GM18499 (cell line): ENCODE measurements around the gene STRA8.

Experiments used
- ATAC-seq: cut with Tn5 transposase; IDR thresholded peaks from one replicate; pipeline ENCODE4 v1.9.1; 2021; ENCODE audit warnings: moderate number of reproducible peaks; ENCODE audit not compliant: insufficient read depth, unreplicated experiment

The STRA8 gene

GRCh38 chr7:135260930-135261721 is 27.5 kb downstream of the STRA8 start:
- no peak for ATAC-seq

DNA sequence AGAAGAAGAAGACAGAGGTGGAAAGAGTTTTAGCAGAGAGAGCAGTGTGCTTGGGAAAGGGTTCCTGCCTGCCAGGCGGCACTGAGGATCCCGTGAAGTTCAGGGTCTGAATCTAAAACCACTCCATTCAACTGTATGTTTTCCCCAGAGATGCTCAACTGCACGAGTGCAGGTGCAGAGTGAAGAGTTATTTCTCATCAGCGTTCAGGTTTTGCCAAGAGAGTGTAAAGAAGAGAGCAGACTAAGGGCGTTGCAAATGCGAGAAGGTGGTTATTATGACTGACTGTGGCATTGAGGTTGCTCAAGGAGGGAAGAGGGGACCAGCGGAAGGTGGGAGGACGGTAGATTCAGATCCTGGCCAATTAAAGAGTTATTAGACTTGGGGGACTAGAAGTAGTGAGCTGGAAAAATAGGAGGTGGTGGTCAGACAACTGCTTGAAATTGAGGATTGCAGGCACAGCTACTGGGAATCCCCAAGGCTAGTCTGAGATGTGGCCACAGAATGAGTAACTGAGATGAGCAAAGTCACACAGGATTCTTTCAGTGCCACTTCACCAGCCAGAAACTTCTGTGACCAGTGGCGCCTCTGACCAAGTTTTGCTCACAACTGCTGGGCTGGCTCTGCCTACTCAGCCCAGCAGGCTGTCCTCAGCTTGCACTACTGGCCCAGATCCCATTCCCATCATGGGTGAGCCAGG is 29.1 kb downstream of the STRA8 start:
- no peak for ATAC-seq

DNA sequence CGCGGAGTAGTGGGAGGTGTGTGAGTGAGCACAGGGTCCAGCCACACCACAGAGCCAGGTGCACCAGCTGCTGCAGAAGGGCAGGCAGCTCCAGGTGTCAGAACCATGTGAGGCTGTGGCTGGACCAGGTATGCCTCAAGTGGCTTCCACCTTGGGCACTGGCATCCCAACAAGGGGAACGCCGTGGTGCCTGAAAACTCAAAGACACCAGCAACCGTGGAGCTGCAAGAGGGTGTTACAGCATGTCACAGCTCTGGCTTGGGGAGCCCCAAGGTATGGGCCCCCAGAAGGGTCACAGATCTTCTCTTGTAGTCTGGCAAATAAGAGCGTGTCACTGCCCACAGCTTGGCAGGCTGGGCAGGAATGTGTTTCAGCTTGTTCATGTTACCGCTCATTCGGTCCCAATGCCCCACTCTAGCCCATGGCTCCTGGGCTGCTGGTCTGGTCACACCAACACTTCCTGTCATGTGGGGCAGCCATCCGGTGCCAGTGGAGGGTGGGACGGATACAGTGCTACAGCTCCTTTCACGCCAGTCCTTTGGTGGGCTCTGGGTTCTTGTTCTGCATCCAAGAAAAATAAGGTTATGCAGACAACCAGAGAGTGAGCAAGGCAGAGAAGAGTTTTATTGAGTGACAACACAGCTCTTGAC is 29.8 kb downstream of the STRA8 start:
- no peak for ATAC-seq

DNA sequence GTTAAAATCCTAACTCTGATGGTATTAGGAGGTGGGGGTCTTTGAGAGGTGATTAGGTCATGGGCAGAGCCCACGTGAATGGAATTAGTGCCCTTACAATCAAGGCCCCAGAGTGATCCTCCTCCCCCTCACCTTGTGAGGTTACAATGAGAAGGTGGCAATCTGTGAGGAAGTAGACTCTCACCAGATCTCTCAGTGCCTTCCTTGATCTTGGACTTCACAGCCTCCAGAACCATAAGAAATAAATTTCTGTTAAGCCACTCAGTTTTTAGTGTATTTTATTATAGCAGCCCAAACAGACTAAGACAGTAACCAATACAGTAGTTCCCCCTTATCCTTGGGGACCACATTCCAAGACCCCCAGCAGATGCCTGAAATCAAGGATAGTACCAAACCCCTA is 32.0 kb downstream of the STRA8 start:
- no peak for ATAC-seq

GRCh38 chr7:135269921-135270320 is 36.3 kb downstream of the STRA8 start:
- no peak for ATAC-seq

DNA sequence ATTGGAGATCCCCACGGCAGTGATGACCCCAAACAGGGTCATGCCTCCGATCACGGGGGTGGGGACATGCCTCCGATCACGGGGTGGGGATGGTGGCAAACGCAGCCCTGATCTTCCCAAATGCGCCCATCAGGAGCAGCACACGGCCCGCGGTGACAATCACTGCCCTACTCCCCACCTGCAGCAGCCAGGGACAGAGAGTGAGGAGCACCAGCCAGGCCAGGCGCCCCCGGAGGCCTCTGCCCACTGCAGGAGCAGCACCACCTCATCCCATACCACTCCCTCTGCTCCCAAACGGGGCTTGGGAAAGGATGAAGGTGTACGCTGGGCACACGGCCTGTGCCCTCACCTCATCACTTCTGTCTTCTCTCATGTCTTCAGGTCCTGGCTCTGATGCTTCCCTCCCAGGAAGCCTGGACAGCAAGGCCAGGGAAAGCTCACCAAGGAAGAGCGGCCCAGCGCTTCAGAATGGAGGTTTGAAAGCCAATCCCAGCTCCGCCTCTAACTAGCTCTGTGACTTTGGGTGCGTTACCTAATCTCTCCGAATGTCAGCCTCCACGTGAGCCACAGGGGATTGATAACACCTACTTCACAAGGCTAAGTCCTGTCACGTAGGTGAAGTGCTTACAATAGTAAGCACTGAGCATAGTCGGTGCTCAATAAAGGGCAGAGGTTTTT is 37.1 kb downstream of the STRA8 start:
- ATAC-seq: no peak

DNA sequence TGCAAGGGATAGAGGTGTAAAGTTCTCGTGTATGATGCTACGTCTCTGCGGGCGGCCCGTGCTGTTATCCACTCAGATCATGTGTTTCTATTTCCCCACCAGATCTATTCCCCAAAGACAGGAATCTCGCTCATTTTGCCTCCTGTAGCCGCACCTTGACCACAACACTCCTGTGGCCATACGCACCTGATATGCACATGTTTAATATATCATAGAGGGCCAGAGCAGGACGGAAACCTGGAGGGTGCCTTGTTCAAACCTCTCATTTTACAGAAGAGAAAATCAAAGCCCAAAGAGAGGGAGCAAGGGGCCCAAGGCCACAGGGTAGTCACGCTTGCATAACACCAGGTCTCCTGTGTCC is 37.6 kb downstream of the STRA8 start:
- no peak for ATAC-seq

- ATAC-seq: no peak
Observed at GRCh38 chr7:135272303-135272702, 38.7 kb downstream of the STRA8 start.

- no peak for ATAC-seq
Observed at GRCh38 chr7:135273581-135273980, 39.9 kb downstream of the STRA8 start.

DNA sequence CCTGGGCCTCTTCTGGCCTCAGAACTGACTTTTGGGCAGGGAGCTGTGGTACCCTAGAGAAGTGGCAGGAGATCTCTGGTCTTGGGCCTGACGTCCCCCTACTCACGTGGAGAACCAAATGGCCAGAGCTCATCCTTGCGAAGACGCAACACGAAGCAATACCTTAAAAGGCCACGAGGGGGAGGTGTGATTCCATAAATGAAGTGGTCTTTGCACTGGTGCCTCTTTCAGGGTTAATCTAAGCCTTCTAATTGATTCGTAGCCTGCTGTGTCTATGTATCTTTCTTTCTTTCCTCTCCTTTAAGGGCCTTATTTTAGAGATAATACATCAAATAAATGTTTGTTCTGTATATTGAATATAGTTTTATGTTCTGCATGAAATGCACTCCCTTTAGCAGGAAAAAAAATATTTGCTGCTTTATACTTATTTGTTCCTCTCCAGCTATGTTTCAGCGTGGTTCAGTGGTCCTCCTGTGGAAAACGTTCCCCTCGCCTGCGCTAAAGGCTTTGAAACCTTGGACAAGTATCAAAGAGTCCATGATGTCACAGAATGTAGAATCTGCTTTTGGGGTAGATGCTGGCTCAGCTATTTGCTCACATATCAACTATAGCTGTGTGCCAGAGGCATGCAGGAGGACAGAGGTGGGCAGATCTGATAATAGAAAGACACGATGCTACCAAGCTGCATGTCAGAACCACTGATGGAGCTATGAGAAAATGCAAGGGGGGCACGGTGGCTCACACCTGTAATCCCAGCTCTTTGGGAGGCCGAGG is 41.0 kb downstream of the STRA8 start:
- no peak for ATAC-seq

GRCh38 chr7:135275971-135276580 is 42.4 kb downstream of the STRA8 start:
- ATAC-seq: no peak

GRCh38 chr7:135277161-135277560 is 43.5 kb downstream of the STRA8 start:
- ATAC-seq: no peak

- ATAC-seq: peak; percentile 95
Observed at GRCh38 chr7:135281363-135281949, 47.8 kb downstream of the STRA8 start.

DNA sequence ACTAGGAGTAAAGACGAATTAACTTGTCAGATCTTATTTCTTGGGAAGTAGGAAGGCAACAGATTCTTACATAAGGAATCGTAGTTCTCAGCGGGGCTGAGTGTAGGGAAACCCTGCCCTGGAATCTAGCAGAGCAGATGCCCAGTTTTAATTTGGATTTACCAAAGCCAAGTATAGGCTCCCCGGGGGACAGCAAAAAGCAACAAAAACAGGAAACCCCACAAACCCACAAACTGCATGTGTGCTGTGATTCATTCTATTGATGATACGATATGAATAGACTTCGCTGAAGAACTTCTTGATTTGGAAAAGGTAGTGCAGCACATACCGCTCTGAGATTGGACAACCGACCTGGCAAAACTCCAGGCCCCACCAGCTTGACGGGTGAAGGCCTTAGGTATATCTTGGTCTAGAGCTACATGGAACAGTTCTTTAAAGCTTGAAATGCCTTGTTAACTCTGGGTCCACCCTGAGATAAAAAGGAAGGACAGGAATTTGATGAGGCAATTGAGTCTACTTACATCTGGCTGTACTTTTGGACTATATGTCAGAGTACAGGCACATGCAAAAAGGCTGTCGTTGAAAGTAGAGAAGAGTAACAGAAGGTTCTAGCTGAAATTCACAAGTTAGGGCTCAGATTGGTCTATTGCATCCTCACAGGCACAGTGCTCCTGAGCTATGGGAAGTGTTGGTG is 49.1 kb downstream of the STRA8 start:
- no peak for ATAC-seq

GRCh38 chr7:135283959-135284638 is 50.5 kb downstream of the STRA8 start:
- no peak for ATAC-seq

DNA sequence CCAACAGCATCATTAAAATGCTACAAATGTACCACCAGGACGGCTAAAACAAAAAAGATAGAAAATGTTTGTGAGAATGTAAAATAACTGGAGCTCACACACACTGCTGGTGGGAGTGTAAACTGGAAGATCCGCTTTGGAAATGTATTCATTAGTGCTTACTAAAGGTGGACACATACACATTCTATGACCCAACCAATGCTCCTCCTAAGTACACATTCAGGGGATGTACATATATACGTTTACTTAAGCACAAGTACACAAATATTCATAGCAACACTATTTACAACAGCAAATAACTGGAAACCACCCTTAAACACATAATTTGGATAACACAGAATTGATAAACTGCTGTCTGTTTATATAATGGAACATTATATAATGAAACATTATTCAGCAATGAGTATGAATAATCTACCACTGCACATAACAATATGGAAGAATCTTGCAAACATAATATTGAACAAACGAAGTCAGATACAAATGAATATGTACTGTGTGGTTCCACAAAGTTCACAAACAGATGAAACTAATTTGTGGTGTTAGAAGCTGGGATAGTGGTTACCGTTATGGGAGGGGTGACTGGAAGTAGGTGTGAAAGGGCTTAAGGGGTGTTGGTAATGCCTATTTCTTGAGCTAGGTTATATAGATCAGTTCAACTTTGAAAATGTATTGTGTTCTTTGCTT is 52.1 kb downstream of the STRA8 start:
- no peak for ATAC-seq

DNA sequence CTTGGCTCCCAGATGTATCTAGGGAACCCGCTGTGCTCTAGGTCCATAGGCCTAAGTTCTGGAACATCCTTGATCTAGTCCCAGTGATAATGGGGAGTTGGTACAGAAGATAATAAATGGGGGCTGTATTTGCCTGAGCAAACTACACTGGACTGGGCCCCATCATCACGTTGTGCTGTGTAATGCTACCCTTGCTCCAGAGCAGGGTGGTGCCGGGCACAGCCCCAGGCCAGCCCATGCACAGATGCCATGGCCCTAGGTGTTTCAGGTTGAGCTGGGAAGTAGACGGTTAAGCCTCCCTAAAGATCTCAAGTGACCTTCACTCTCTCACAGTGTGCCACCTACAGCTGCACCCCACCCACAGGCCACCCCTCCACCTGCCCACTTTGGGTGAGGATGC is 53.2 kb downstream of the STRA8 start:
- no peak for ATAC-seq

DNA sequence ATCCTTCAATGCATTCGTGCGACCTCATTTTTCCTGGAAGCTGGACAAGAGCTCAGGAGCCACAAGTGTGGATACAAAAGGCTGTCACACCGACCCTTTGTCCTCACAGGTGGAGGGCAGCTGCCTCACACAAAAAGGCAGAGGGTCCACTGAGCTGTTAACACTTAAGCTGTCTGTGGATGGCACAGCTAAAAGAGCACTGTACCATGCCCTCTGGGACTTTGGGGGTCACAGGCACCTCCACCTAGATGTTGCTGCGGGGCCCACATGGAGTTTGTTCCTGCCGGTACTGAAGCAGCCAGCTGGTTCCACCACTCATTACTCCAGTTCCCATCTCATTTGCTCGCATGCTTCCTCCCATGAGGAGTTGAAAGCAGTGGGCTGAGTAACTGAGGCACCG is 57.0 kb downstream of the STRA8 start:
- ATAC-seq: no peak
